Stimulated activated naive B cell treated with anti-CD40 and anti-IgM and Interleukin-4, amounts not matched to agents 10 μg/mL and 1 μg/mL and 100 μg/mL, for 72 hours (primary cell): ENCODE measurements around the gene LAMA2.

Source experiments
- ATAC-seq, 2 donors: fragments of 150-1000 bp; cut with Tn5 transposase; replicated peaks; 2 replicates each; pipeline ENCODE4 v1.10.0; 2021; ENCODE audit warnings: moderate library complexity in 1 of 2
- DNase-seq: peaks from one replicate; pipeline ENCODE4 v3.0.0; 2021
- H3K27ac Mint-ChIP-seq: one replicate; pipeline ENCODE4 v1.8.0; 2022; ENCODE audit warnings: mild to moderate bottlenecking, mixed read lengths
- H3K27me3 Mint-ChIP-seq, 2 donors: one replicate each; pipeline ENCODE4 v1.8.0; 2022; ENCODE audit warnings: mixed read lengths in 2 of 2
- H3K36me3 Mint-ChIP-seq, 2 donors: one replicate each; pipeline ENCODE4 v1.8.0; 2022; ENCODE audit warnings: mixed read lengths in 2 of 2, mild to moderate bottlenecking in 1 of 2
- H3K4me1 Mint-ChIP-seq, 2 donors: one replicate each; pipeline ENCODE4 v1.8.0; 2022; ENCODE audit warnings: mixed read lengths in 2 of 2, mild to moderate bottlenecking in 1 of 2
- H3K4me3 Mint-ChIP-seq, 2 donors: one replicate each; pipeline ENCODE4 v1.8.0; 2022; ENCODE audit warnings: mild to moderate bottlenecking in 2 of 2, mixed read lengths in 2 of 2, moderate library complexity in 1 of 2
- H3K9me3 Mint-ChIP-seq, 2 donors: one replicate each; pipeline ENCODE4 v1.8.0; 2022; ENCODE audit warnings: mixed read lengths in 2 of 2, mild to moderate bottlenecking in 1 of 2

The LAMA2 gene

DNA sequence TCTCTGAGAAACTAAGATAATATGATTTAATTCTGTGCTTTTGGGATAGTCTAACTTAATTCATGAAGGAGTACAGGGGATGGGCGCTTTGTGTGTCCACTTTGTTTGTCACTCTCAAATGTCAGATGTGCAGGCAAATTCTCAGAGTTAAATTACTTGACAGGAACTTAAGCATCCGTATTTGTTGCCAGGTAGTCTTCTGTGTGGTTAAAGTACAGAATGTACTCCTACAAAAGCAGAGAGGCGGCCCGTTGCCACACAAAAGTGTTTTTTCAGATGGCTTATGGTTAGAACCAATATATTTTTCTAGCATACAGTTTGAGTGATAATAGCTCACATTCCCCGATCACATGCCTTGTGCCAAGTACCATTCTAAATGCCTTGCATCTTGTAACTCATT is 234.4 kb downstream of the LAMA2 start:
- H3K4me3 Mint-ChIP-seq: no peak overlapping the region
- no peak for DNase-seq
- H3K4me1 Mint-ChIP-seq: no peaks in the 10 kb centered on the region
- H3K36me3 Mint-ChIP-seq: no peaks in the 10 kb centered on the region
- ATAC-seq: no peak
- H3K27ac Mint-ChIP-seq: no peak overlapping the region
- H3K9me3 Mint-ChIP-seq: no peaks in the 10 kb centered on the region
- H3K27me3 Mint-ChIP-seq: no peaks in the 10 kb centered on the region

GRCh38 chr6:129120856-129121638 is 238.1 kb downstream of the LAMA2 start:
- H3K9me3 Mint-ChIP-seq: no peaks in the 10 kb centered on the region
- H3K4me1 Mint-ChIP-seq: no peaks in the 10 kb centered on the region
- no peak overlapping the region for H3K27ac Mint-ChIP-seq
- ATAC-seq: no peak
- no peak for DNase-seq
- H3K4me3 Mint-ChIP-seq: no peak overlapping the region
- no peaks in the 10 kb centered on the region for H3K36me3 Mint-ChIP-seq
- H3K27me3 Mint-ChIP-seq: no peaks in the 10 kb centered on the region

DNA sequence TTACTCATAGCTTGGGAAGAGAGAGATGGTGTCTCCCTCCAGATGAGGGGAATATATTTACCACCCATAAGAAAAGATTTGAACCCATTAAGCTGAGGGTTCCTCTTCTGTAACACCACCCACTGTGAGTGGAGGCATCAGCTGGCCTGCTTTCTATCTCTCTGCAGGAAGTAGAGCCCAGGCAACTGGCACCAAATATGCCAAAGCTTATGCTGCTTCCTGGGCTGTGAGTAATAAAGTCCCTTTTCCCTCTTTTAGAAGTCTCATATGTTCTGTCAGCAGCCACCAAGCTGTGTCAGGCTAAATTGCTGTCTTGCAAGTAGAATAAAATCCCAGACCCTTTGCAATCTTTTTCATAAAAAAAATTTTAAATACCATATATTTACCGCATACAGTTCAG is 241.4 kb downstream of the LAMA2 start:
- H3K4me3 Mint-ChIP-seq: no peak overlapping the region
- no peaks in the 10 kb centered on the region for H3K27me3 Mint-ChIP-seq
- no peaks in the 10 kb centered on the region for H3K4me1 Mint-ChIP-seq
- H3K9me3 Mint-ChIP-seq: no peaks in the 10 kb centered on the region
- no peak overlapping the region for H3K27ac Mint-ChIP-seq
- ATAC-seq: no peak
- no peak for DNase-seq
- H3K36me3 Mint-ChIP-seq: no peaks in the 10 kb centered on the region

DNA sequence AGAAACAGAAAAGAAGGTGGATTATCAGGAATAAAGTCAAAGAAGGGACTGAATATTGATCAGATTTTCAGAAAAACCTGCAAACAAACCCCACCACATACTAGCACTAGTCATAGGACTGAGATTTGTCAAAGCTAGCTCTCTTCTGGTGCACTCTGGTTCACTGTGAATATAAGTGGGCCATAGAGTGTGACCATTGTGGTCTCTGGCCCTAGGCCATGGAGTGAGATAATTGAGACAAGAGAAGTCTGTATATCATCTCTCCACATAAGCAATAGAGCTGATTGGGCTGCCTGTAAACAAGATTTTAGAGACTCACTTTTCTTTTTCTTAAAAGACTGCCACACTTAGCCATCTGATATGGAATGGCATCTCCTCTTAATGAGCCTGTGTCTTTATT is 247.2 kb downstream of the LAMA2 start:
- DNase-seq: no peak
- no peaks in the 10 kb centered on the region for H3K36me3 Mint-ChIP-seq

GRCh38 chr6:129130959-129131681 is 248.2 kb downstream of the LAMA2 start:
- Mint-ChIP-seq H3K9me3 (no peaks in the 10 kb centered on the region), H3K27me3 (no peaks in the 10 kb centered on the region), H3K36me3 (no peaks in the 10 kb centered on the region), H3K27ac (no peak overlapping the region), H3K4me1 (no peaks in the 10 kb centered on the region), H3K4me3 (no peak overlapping the region)
- DNase-seq (no peak), ATAC-seq (no peak)

More for the DNA sequence above, 247.2 kb downstream of the LAMA2 start:
- Mint-ChIP-seq H3K27me3 (no peaks in the 10 kb centered on the region), H3K9me3 (no peaks in the 10 kb centered on the region), H3K27ac (no peak overlapping the region), H3K4me3 (no peak overlapping the region), H3K4me1 (no peaks in the 10 kb centered on the region)
- no peak for ATAC-seq

- Mint-ChIP-seq H3K9me3 (no peaks in the 10 kb centered on the region), H3K27ac (no peak overlapping the region), H3K36me3 (no peaks in the 10 kb centered on the region), H3K27me3 (no peaks in the 10 kb centered on the region), H3K4me3 (no peak overlapping the region), H3K4me1 (no peaks in the 10 kb centered on the region)
- DNase-seq (no peak), ATAC-seq (no peak)
Observed at GRCh38 chr6:129133770-129134192, 250.8 kb downstream of the LAMA2 start.

GRCh38 chr6:129134535-129134934 is 251.6 kb downstream of the LAMA2 start:
- DNase-seq (no peak), ATAC-seq (no peak)
- Mint-ChIP-seq H3K27ac (no peak overlapping the region), H3K4me1 (no peaks in the 10 kb centered on the region), H3K9me3 (no peaks in the 10 kb centered on the region), H3K36me3 (no peaks in the 10 kb centered on the region), H3K4me3 (no peak overlapping the region), H3K27me3 (no peaks in the 10 kb centered on the region)

DNA sequence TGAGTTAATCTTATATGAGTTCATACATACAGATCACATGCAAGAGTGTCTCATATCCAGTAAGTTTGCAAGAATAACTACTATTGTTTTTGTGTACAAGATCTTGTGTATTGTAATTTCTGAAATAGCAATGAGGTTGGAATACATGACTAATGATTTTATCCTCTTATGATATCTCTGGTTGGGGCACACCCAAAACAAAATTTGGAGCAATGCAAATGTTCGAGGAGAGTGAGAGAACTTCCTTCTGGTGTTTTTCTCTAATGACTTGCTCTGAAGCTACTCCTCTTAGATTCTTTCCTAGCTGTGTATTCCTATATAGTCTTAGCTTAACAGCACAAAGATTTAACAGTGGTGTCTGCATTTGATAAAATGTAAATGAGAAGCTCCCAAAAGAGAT is 252.5 kb downstream of the LAMA2 start:
- ATAC-seq (no peak), DNase-seq (no peak)
- Mint-ChIP-seq H3K27me3 (no peaks in the 10 kb centered on the region), H3K27ac (no peak overlapping the region), H3K4me3 (no peak overlapping the region), H3K9me3 (no peaks in the 10 kb centered on the region), H3K36me3 (no peaks in the 10 kb centered on the region), H3K4me1 (no peaks in the 10 kb centered on the region)

DNA sequence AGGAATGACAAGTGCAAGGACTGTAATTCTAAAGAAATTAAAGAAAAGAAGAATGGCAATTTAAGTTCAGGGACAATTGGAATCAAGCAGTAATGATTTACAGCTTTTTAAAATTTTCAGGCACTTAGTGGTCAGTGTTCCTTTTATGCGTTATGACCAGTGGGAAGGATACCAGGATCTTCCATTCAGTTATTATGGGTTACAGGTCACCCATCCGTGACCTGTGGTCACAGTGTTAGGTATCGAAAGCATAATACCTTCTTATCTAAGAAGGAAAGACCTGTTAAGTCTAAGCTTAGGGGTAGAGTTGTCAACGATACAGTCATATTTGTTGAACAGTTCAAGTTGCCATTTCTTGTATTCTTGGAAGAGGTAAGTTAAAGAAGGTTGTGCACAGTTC is 253.8 kb downstream of the LAMA2 start:
- Mint-ChIP-seq H3K9me3 (no peaks in the 10 kb centered on the region), H3K4me3 (no peak overlapping the region), H3K27me3 (no peaks in the 10 kb centered on the region), H3K27ac (no peak overlapping the region), H3K4me1 (no peaks in the 10 kb centered on the region), H3K36me3 (no peaks in the 10 kb centered on the region)
- DNase-seq: no peak
- no peak for ATAC-seq

DNA sequence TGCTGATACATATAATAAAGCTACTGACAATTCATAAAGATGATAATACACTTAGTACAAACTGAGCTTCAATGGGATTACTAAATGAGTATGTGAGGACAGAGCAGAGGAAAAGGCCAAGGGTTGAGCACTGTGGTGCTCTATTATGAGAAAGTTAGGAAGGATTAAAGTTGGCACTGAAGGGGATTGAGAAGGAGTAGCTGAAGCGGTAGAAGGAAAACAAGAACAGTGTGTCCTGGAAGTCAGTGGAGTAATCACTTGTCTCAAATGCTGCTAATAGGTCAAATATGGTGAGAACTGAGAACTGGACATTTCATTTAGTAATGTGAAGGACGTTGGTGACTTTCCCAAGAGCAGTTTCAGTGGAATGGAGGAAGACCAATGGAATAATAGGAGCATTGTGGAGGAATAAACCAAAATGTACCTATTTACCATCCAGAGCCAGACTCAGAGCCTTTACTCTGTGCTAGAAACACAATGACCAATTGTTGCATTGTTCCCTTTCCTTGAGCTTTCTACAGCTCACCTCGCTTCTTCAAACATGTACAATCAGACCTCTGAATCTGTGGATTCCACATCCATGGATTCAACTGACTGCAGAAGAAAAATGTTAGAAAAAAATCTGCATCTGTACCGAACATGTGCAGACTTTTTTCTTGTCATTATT is 255.9 kb downstream of the LAMA2 start:
- Mint-ChIP-seq H3K27ac (no peak overlapping the region), H3K9me3 (no peaks in the 10 kb centered on the region), H3K4me1 (no peaks in the 10 kb centered on the region), H3K36me3 (no peaks in the 10 kb centered on the region), H3K4me3 (no peak overlapping the region), H3K27me3 (no peaks in the 10 kb centered on the region)
- ATAC-seq: no peak
- DNase-seq: no peak

- Mint-ChIP-seq H3K9me3 (no peaks in the 10 kb centered on the region), H3K36me3 (no peaks in the 10 kb centered on the region), H3K27me3 (no peaks in the 10 kb centered on the region), H3K4me1 (no peaks in the 10 kb centered on the region), H3K4me3 (no peak overlapping the region), H3K27ac (no peak overlapping the region)
- DNase-seq (no peak), ATAC-seq (no peak)
Observed at GRCh38 chr6:129140526-129140925, 257.6 kb downstream of the LAMA2 start.

GRCh38 chr6:129141499-129141898 is 258.6 kb downstream of the LAMA2 start:
- no peak for ATAC-seq
- H3K9me3 Mint-ChIP-seq: no peaks in the 10 kb centered on the region
- no peak overlapping the region for H3K27ac Mint-ChIP-seq
- no peaks in the 10 kb centered on the region for H3K36me3 Mint-ChIP-seq
- no peak for DNase-seq
- H3K4me3 Mint-ChIP-seq: no peak overlapping the region
- H3K27me3 Mint-ChIP-seq: no peaks in the 10 kb centered on the region
- H3K4me1 Mint-ChIP-seq: no peaks in the 10 kb centered on the region

DNA sequence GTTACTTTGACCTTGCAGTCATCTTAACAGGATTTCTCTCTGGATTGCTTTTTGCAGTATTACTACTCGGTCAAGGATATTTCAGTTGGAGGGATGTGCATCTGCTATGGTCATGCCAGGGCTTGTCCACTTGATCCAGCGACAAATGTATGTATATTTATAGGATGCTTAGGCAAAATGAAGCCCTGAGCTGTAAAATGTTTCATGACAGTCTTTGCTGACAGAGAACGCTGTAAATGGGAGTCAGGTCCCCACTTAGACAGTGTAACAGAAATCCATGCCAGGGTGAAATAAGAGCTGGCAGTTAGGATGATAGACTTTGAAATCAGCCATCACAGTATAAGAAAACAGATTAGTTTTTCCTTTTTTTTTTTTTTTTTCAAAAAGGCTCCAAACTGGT is 264.0 kb downstream of the LAMA2 start:
- no peak overlapping the region for H3K27ac Mint-ChIP-seq
- H3K27me3 Mint-ChIP-seq: no peaks in the 10 kb centered on the region
- ATAC-seq (no peak), DNase-seq (no peak)
- H3K36me3 Mint-ChIP-seq: no peaks in the 10 kb centered on the region
- H3K4me1 Mint-ChIP-seq: no peaks in the 10 kb centered on the region
- H3K4me3 Mint-ChIP-seq: no peak overlapping the region
- no peaks in the 10 kb centered on the region for H3K9me3 Mint-ChIP-seq

- H3K4me3 Mint-ChIP-seq: no peak overlapping the region
- H3K27ac Mint-ChIP-seq: no peak overlapping the region
- H3K27me3 Mint-ChIP-seq: no peaks in the 10 kb centered on the region
- ATAC-seq (no peak), DNase-seq (no peak)
- no peaks in the 10 kb centered on the region for H3K9me3 Mint-ChIP-seq
- no peaks in the 10 kb centered on the region for H3K4me1 Mint-ChIP-seq
- no peaks in the 10 kb centered on the region for H3K36me3 Mint-ChIP-seq
Observed at GRCh38 chr6:129150507-129150906, 267.6 kb downstream of the LAMA2 start.

DNA sequence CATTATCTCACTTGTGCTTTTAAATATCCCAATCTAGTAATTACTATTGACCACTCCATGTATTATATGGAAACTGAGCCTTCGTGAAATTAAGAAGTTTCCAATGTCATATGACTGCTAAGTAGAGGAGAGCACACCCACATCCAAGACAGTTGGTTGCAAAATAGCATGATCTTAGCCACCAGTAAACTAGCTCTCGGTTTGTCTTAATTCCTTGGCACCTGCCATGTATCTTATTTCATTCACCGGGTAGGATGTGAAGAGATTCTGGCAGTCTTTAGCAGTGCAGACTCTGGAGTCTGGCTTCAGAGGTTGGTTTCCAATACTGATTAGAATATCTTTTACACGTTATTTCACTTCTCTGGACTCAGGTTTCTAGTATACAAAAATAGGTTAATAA is 270.3 kb downstream of the LAMA2 start:
- ATAC-seq (no peak), DNase-seq (no peak)
- Mint-ChIP-seq H3K27me3 (no peaks in the 10 kb centered on the region), H3K4me3 (no peak overlapping the region), H3K4me1 (no peaks in the 10 kb centered on the region), H3K9me3 (peaks cover 0 to 2% of the 10 kb centered on the region in 2 donors), H3K27ac (no peak overlapping the region), H3K36me3 (no peaks in the 10 kb centered on the region)
